ENCODE results near the gene DUSP22. TPM values are rescaled to one million over a fixed set of nuclear protein-coding genes. Genes with fewer than 3 reads are reported as not detected.

DUSP22 gene
- total and polyA plus RNA-seq, 2 donors (not counting 1 experiment from before 2014, with no cell fraction given): 117 to 133 TPM

- peak overlapping the region in 2 of 5 experiments; percentile 3 to 14 for H3K4me3 ChIP-seq (ENCODE audit: control extremely low read depth in 1 of 5, extremely low read depth in 1 of 5, insufficient read depth in 1 of 5, low read depth in 2 of 5, low read length in 4 of 5)
- peaks cover 0 to 29% (median 0%) of the 10 kb centered on the region in 3 donors for H3K9me3 ChIP-seq (ENCODE audit: control extremely low read depth in 1 of 3, control insufficient read depth in 2 of 3, insufficient read depth in 1 of 3, low read length in 2 of 3)
- peak overlapping the region; percentile 45 to 49 for H3K27ac ChIP-seq (ENCODE audit: low read length in 2 of 2)
- TF ChIP-seq EZH2 (IDR thresholded peaks at IDR 0.05; ENCODE audit: borderline replicate concordance, insufficient read depth, low read depth, low read length, poor library complexity, severe bottlenecking): no peak
- no peak for TF ChIP-seq CTCF (IDR thresholded peaks at IDR 0.05)
- peaks cover 0 to 50% of the 10 kb centered on the region in 2 experiments for H3K36me3 ChIP-seq (replicated peaks in 1 of 2; ENCODE audit: control extremely low read depth in 1 of 2, control insufficient read depth in 1 of 2, extremely low read depth in 1 of 2, insufficient read depth in 2 of 2, low read length in 1 of 2)
- H3K79me2 ChIP-seq (ENCODE audit: control insufficient read depth, insufficient read depth, low read length): peaks cover 76% of the 10 kb centered on the region
- DNase-seq (peak; percentile 87), ATAC-seq (ENCODE audit: low read depth) (peak; percentile 55)
- peak overlapping the region; percentile 91 for H3K27ac Mint-ChIP-seq
- peaks cover 77% of the 10 kb centered on the region for H3K4me1 Mint-ChIP-seq
- H4K20me1 ChIP-seq (ENCODE audit: control insufficient read depth, insufficient read depth, low read length, poor library complexity, severe bottlenecking): no peaks in the 10 kb centered on the region
- peak overlapping the region; percentile 76 for H3K4me3 Mint-ChIP-seq
- peaks cover 65 to 90% of the 10 kb centered on the region in 2 donors for H3K4me1 ChIP-seq (ENCODE audit: control insufficient read depth in 2 of 2, insufficient read depth in 2 of 2, low read length in 2 of 2)
- 85% methylated on average over 31 of the region's 33 CpGs for WGBS (ENCODE audit: insufficient coverage)
- intact Hi-C loops (cut with micrococcal nuclease): loop anchor here (2.0 kb wide), 2 partner anchors 18 to 48 kb away; partner anchors contain the start of gene DUSP22
- H3K9ac ChIP-seq (ENCODE audit: low read length): peak overlapping the region; percentile 6
- peak overlapping the region; percentile 61 for H3K4me2 ChIP-seq (replicated peaks; ENCODE audit: low read depth, low read length, poor library complexity, severe bottlenecking)
- H3K27me3 ChIP-seq (replicated peaks in 1 of 4; ENCODE audit: control extremely low read depth in 1 of 4, control insufficient read depth in 3 of 4, insufficient read depth in 4 of 4, low read length in 3 of 4): no peaks in the 10 kb centered on the region
- H2AFZ ChIP-seq (ENCODE audit: insufficient read depth, low read depth, low read length, poor library complexity, severe bottlenecking): no peak overlapping the region
- POLR2A ChIA-PET: interaction anchor here (0.7 to 1.8 kb wide), 5 partner anchors 9 to 53 kb away, joined by 3 to 6 read pairs (median 3); partner anchors contain the start of genes DUSP22 and IRF4
- CTCF ChIA-PET: interaction anchor here (1.0 to 2.3 kb wide), 9 partner anchors 9 to 63 kb away, joined by 3 to 7 read pairs (median 3); no protein-coding TSS in a partner anchor
- no peaks in the 10 kb centered on the region for H3K9me3 Mint-ChIP-seq (ENCODE audit: insufficient read depth)
- no peaks in the 10 kb centered on the region for H3K27me3 Mint-ChIP-seq
Observed at GRCh38 chr6:340991-341827, 48.9 kb downstream of the DUSP22 start.
